ENCODE data around the gene COL8A1.
"Not testable (repeated sequence)": the region's sequence is repeated elsewhere in the genome, so short reads cannot be mapped to it uniquely, and the experiment has no call there.

The COL8A1 gene

GRCh38 chr3:99817047-99817436 is 178.6 kb downstream of the COL8A1 start:
- peak; percentile 57 for DNase-seq

GRCh38 chr3:99817437-99818240 is 179.2 kb downstream of the COL8A1 start, which contains the start of gene CMSS1:
TSS of gene CMSS1 (plus strand) at chr3:99817862.
- DNase-seq = peak; percentile 95

- DNase-seq = no peak
Observed at GRCh38 chr3:99818818-99819217, 180.4 kb downstream of the COL8A1 start.

- no peak for DNase-seq
Observed at GRCh38 chr3:99823723-99824711, 185.6 kb downstream of the COL8A1 start.

- peak; percentile 7 for DNase-seq
Observed at GRCh38 chr3:99825004-99825640, 186.7 kb downstream of the COL8A1 start.

- no peak for DNase-seq
Observed at GRCh38 chr3:99829844-99830243, 191.4 kb downstream of the COL8A1 start.

- DNase-seq = no peak
Observed at GRCh38 chr3:99833617-99834205, 195.3 kb downstream of the COL8A1 start.

- no peak for DNase-seq
Observed at GRCh38 chr3:99834211-99834957, 196.0 kb downstream of the COL8A1 start.

- DNase-seq = no peak
Observed at GRCh38 chr3:99836681-99837080, 198.3 kb downstream of the COL8A1 start.

GRCh38 chr3:99837715-99838114 is 199.3 kb downstream of the COL8A1 start:
- no peak for DNase-seq

- no peak for DNase-seq
Observed at GRCh38 chr3:99838755-99839154, 200.4 kb downstream of the COL8A1 start.

GRCh38 chr3:99839613-99840012 is 201.2 kb downstream of the COL8A1 start:
- DNase-seq = no peak

- not testable (repeated sequence) for DNase-seq
Observed at GRCh38 chr3:99841949-99842348, 203.6 kb downstream of the COL8A1 start.

- DNase-seq = peak; percentile 56
Observed at GRCh38 chr3:99842826-99843589, 204.6 kb downstream of the COL8A1 start.

GRCh38 chr3:99843590-99844258 is 205.3 kb downstream of the COL8A1 start:
- no peak for DNase-seq

GRCh38 chr3:99845331-99845730 is 206.9 kb downstream of the COL8A1 start:
- DNase-seq = no peak

GRCh38 chr3:99845999-99846398 is 207.6 kb downstream of the COL8A1 start:
- no peak for DNase-seq

- DNase-seq = no peak
Observed at GRCh38 chr3:99846477-99847160, 208.2 kb downstream of the COL8A1 start.

- no peak for DNase-seq
Observed at GRCh38 chr3:99848433-99848832, 210.0 kb downstream of the COL8A1 start.

Data from NCI-H2171 treated with DMSO at 0.1 percent for 48 hours (cell line).